ENCODE results near the gene NR3C1. TPM values are rescaled to one million over a fixed set of nuclear protein-coding genes. Genes with fewer than 3 reads are reported as not detected.

Gene NR3C1
- total and polyA plus RNA-seq, 7 experiments from 2014 or later: 68.0 to 140 (median 100.0) TPM

DNA sequence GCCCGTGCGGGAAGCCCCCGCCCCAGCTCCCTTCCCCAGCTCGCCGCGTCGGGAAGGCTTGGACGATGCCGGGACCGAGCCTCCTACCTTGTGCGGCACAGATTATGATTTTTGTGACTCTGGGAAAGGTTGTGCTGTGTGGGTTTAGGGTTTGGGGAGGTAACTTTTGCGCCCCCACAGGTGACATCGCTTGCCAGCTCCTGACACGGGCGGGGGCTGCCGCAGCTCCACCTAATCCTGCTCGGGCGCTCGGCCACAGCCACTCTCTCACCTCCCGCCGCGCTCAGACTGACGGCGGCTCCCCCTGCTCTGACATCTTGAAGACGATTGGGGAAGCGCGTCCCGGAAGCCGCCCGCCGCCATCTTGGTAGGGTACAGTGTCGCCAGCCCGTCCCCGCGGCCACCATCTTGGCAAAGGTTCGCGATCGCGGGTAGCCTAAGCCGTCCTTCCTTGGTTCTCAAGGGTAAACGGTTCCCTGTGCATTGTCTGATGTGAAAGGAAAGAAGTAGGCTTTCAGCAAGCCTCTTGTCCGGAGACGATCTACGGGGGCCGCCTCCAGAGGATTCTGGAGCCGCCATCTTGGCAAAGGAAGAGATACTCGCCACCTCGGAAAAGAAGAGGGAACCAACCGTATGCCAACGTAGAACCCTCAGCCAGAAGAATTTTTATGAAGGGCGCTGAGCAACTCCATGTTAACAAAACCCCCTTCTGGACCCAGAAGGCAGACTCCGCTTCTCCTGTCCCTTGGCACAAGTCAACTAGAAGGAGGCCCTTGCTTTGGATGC is 1.8 kb upstream of the NR3C1 start:
- CTCF ChIA-PET: interaction anchor here (1.8 to 2.8 kb wide), 3 partner anchors 29 to 402 kb away, joined by 6 to 16 read pairs (median 6); no protein-coding TSS in a partner anchor
- peak overlapping the region; percentile 98 to 100 (median 99) for H3K27ac Mint-ChIP-seq
- peaks cover 7 to 28% of the 10 kb centered on the region in 2 donors for H3K4me1 ChIP-seq (ENCODE audit: control insufficient read depth in 2 of 2, insufficient read depth in 2 of 2, low read length in 2 of 2)
- intact Hi-C loops (cut with micrococcal nuclease): loop anchor here (1.0 to 10.0 kb wide), 9 partner anchors 200 to 1790 kb away; partner anchors contain the start of genes ARHGAP26 (in 1 of the 2), DIAPH1 (in 1 of the 2), KCTD16 (in 1 of the 2) and YIPF5 (in 1 of the 2)
- DNase-seq (peak; percentile 84 to 93 (median 90)), ATAC-seq (peak; percentile 56)
- peaks cover 3 to 26% (median 6%) of the 10 kb centered on the region in 5 donors for H3K36me3 Mint-ChIP-seq
- peak overlapping the region; percentile 98 for H3K4me3 ChIP-seq (ENCODE audit: low read length)
- peaks cover 0 to 6% (median 0%) of the 10 kb centered on the region in 11 donors for H3K9me3 Mint-ChIP-seq
- H3K27me3 ChIP-seq (ENCODE audit: control insufficient read depth in 2 of 2, insufficient read depth in 2 of 2, low read length in 2 of 2): no peaks in the 10 kb centered on the region
- H3K27me3 Mint-ChIP-seq: peaks cover 0 to 2% (median 0%) of the 10 kb centered on the region in 5 donors
- H3K36me3 ChIP-seq (ENCODE audit: control insufficient read depth in 2 of 3, insufficient read depth in 3 of 3, low read length in 3 of 3): peaks cover 0 to 9% (median 0%) of the 10 kb centered on the region in 3 experiments
- POLR2A ChIA-PET: interaction anchor here (0.6 to 3.0 kb wide), 15 partner anchors 8 to 1722 kb away, joined by 3 to 178 read pairs (median 4); partner anchors contain the start of genes KCTD16 and YIPF5
- no peaks in the 10 kb centered on the region for H3K9me3 ChIP-seq (ENCODE audit: control insufficient read depth in 2 of 3, low read length in 3 of 3)
- H3K27ac ChIP-seq (ENCODE audit: low read depth, low read length): peak overlapping the region; percentile 91
- H3K4me1 Mint-ChIP-seq: peaks cover 18 to 36% (median 26%) of the 10 kb centered on the region in 7 donors
- H3K4me3 Mint-ChIP-seq: peak overlapping the region; percentile 93 to 99 (median 96)

DNA sequence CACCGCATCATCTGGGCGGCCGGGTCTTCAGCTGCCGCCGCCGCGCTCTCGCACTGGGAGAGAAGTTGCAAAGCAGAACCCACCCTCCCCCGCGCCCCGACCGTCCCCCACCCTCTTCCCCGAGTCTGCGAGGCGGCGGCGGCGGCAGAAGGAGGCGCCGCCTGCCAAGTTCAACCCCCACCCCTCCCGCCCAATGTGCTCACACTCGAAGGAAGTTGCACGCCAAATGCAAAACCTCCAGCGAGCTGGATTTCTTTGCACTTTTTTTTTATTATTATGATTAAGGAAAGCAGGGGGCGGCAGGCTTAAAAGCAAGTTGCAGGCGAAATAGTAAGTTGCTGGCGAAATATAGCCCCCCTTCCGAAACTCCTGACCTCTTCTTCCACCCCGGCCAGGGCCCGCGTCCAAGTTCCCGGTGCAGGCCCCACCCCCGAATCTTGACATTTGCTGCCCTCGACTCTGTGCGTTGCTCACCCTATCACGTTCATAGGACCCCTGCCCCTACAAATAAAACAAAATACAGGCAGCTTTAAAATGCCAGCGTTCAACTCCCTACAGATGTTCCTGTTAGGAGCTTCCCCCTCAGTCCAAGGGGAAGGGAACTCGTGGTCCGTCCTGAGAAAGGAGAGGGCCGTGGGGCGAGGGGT is 1.1 kb upstream of the NR3C1 start:
- intact Hi-C loops (cut with micrococcal nuclease): loop anchor here (1.0 to 10.0 kb wide), 20 partner anchors 30 to 1790 kb away; partner anchors contain the start of genes KCTD16 (in 2 of the 2), YIPF5 (in 2 of the 2), ARHGAP26 (in 1 of the 2) and DIAPH1 (in 1 of the 2)
- ChIA-PET POLR2A (interaction anchor here (0.5 to 3.0 kb wide), 20 partner anchors 9 to 1721 kb away, joined by 3 to 178 read pairs (median 4); partner anchors contain the start of genes KCTD16 and YIPF5), CTCF (interaction anchor here (0.8 to 2.8 kb wide), 9 partner anchors 11 to 788 kb away, joined by 3 to 16 read pairs (median 5); no protein-coding TSS in a partner anchor)
- DNase-seq (peak in 8 of 9 donors; percentile 51 to 86 (median 78)), ATAC-seq (peak; percentile 54)
- Histone ChIP-seq H3K4me1 (ENCODE audit: control insufficient read depth in 2 of 2, insufficient read depth in 2 of 2, low read length in 2 of 2) (peaks cover 14 to 32% of the 10 kb centered on the region in 2 donors), H3K36me3 (ENCODE audit: control insufficient read depth in 2 of 3, insufficient read depth in 3 of 3, low read length in 3 of 3) (peaks cover 0 to 9% (median 0%) of the 10 kb centered on the region in 3 experiments), H3K27me3 (ENCODE audit: control insufficient read depth in 2 of 2, insufficient read depth in 2 of 2, low read length in 2 of 2) (no peaks in the 10 kb centered on the region), H3K27ac (ENCODE audit: low read depth, low read length) (peak overlapping the region; percentile 91), H3K4me3 (ENCODE audit: low read length) (peak overlapping the region; percentile 98), H3K9me3 (ENCODE audit: control insufficient read depth in 2 of 3, low read length in 3 of 3) (no peaks in the 10 kb centered on the region)
- H3K4me3 Mint-ChIP-seq: peak overlapping the region; percentile 93 to 99 (median 96)
- H3K4me1 Mint-ChIP-seq: peaks cover 26 to 41% (median 33%) of the 10 kb centered on the region in 7 donors
- peak overlapping the region; percentile 98 to 100 (median 99) for H3K27ac Mint-ChIP-seq
- H3K27me3 Mint-ChIP-seq: peaks cover 0 to 2% (median 0%) of the 10 kb centered on the region in 5 donors
- peaks cover 4 to 31% (median 13%) of the 10 kb centered on the region in 5 donors for H3K36me3 Mint-ChIP-seq
- H3K9me3 Mint-ChIP-seq: peaks cover 0 to 6% (median 0%) of the 10 kb centered on the region in 11 donors

DNA sequence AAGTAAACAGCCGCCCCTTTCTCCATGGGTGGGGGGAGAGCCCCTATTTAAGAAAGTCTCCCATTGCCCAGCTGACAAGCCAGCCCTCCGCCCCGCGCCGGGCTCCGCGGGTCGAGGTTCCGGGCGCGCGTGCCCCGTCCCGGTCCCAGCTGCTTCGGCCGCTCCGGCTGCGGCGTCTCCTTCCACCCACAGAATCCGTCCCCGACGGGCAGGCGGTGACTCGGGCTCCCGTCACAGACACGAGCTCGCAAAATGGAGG is 223 bp downstream of the NR3C1 start:
- CTCF ChIA-PET: interaction anchor here (1.2 to 2.8 kb wide), 7 partner anchors 10 to 785 kb away, joined by 3 to 16 read pairs (median 4); no protein-coding TSS in a partner anchor
- Mint-ChIP-seq H3K27ac (peak overlapping the region in 7 of 9 donors; percentile 68 to 99 (median 87)), H3K4me3 (peak overlapping the region; percentile 83 to 97 (median 91)), H3K27me3 (peaks cover 0 to 2% (median 0%) of the 10 kb centered on the region in 5 donors), H3K4me1 (peaks cover 30 to 54% (median 45%) of the 10 kb centered on the region in 7 donors), H3K9me3 (peaks cover 0 to 6% (median 0%) of the 10 kb centered on the region in 11 donors), H3K36me3 (peaks cover 4 to 40% (median 23%) of the 10 kb centered on the region in 5 donors)
- H3K4me3 ChIP-seq (ENCODE audit: low read length): peak overlapping the region; percentile 78
- no peak for DNase-seq
- intact Hi-C loops (cut with micrococcal nuclease): loop anchor here (1.0 to 10.0 kb wide), 14 partner anchors 14 to 1788 kb away; partner anchors contain the start of gene DIAPH1 (in 1 of the 2)
- peak overlapping the region; percentile 91 for H3K27ac ChIP-seq (ENCODE audit: low read depth, low read length)
- peak; percentile 10 for ATAC-seq
- H3K27me3 ChIP-seq (ENCODE audit: control insufficient read depth in 2 of 2, insufficient read depth in 2 of 2, low read length in 2 of 2): no peaks in the 10 kb centered on the region
- H3K36me3 ChIP-seq (ENCODE audit: control insufficient read depth in 2 of 3, insufficient read depth in 3 of 3, low read length in 3 of 3): peaks cover 0 to 9% (median 0%) of the 10 kb centered on the region in 3 experiments
- POLR2A ChIA-PET: interaction anchor here (0.6 to 3.0 kb wide), 14 partner anchors 9 to 785 kb away, joined by 3 to 178 read pairs (median 4); partner anchors contain the start of genes KCTD16 and YIPF5
- H3K4me1 ChIP-seq (ENCODE audit: control insufficient read depth in 2 of 2, insufficient read depth in 2 of 2, low read length in 2 of 2): peaks cover 22 to 29% of the 10 kb centered on the region in 2 donors
- H3K9me3 ChIP-seq (ENCODE audit: control insufficient read depth in 2 of 3, low read length in 3 of 3): no peaks in the 10 kb centered on the region

DNA sequence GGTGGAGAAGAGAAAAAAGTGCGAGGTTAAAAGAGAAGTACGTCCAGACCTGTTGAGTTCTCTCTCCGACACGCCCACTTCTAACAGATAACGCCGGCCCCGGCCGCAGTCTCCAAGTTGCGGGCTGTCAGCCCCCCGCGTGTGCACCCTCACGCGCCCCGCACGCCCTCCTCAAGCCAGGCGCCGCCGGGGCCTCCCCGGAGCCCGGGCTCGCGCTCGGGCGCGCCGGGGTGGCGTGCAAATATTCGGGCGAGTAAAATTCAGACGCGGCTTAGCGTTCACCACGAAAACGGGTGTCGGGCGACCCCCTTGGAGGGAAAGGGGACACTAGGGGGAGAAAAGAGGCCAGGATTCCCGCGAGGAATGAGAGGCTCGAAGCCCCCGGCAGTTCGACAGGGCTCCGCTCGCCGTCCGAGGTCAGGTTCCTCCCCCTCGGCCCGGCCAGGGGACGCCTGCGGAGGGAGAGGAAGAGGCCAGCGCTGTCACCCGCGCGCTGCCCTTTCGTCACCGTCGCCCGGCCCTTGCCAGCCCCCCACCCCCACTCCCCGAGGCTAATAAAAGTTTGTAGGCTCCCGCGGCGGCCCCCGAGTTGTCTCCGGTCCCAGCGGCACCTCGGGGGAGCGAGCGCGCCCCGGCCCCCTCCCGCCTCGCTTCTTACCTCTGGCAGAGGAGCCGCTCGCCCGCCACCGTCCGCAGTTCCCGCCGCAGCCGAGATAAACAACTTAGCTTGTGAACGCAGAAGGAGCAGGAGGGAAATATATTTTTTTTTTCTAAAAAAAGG is 743 bp downstream of the NR3C1 start:
- peaks cover 4 to 40% (median 23%) of the 10 kb centered on the region in 5 donors for H3K36me3 Mint-ChIP-seq

DNA sequence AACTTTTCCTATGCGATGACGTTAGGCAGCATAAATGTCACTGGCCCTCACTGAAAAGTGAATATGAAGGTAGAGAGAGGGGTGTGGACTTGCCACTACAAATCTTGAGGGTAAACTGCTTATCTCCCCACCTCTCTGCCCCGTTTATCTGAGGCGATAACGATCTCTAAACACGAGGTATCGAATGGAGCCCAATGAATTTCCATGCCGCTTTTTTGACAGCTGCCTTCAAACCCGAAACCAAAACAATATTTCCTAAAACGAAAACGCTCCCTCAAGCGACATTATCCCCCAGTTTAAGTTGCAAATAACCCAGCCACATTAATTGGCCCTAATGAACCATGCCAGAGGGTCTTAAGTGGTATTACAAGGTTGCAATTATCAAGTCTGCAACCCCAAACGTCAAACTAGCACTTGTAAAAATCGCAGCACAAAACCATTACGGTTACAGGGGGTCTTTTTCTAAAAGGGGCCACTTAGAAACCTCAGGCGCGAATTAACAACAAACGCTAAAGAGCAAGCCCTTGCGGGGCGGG is 1.4 kb downstream of the NR3C1 start:
- CTCF ChIA-PET: no interaction called here
- DNase-seq: peak in 5 of 9 donors; percentile 7 to 55 (median 19)
- Mint-ChIP-seq H3K4me1 (peaks cover 35 to 60% (median 53%) of the 10 kb centered on the region in 7 donors), H3K27me3 (peaks cover 0 to 2% (median 0%) of the 10 kb centered on the region in 5 donors), H3K4me3 (peak overlapping the region; percentile 86 to 97 (median 94)), H3K36me3 (peaks cover 4 to 40% (median 23%) of the 10 kb centered on the region in 5 donors), H3K9me3 (peaks cover 0 to 4% (median 0%) of the 10 kb centered on the region in 11 donors), H3K27ac (peak overlapping the region; percentile 67 to 98 (median 88))
- ATAC-seq: no peak
- POLR2A ChIA-PET: interaction anchor here (1.2 to 1.9 kb wide), 3 partner anchors 9 to 48 kb away, joined by 3 to 7 read pairs (median 3); no protein-coding TSS in a partner anchor
- H3K27ac ChIP-seq (ENCODE audit: low read depth, low read length): peak overlapping the region; percentile 91
- no peaks in the 10 kb centered on the region for H3K27me3 ChIP-seq (ENCODE audit: control insufficient read depth in 2 of 2, insufficient read depth in 2 of 2, low read length in 2 of 2)
- H3K4me1 ChIP-seq (ENCODE audit: control insufficient read depth in 2 of 2, insufficient read depth in 2 of 2, low read length in 2 of 2): peaks cover 23 to 36% of the 10 kb centered on the region in 2 donors
- intact Hi-C loops (cut with micrococcal nuclease): loop anchor here (1.0 to 10.0 kb wide), 10 partner anchors 13 to 1787 kb away; partner anchors contain the start of gene DIAPH1 (in 1 of the 2)
- no peaks in the 10 kb centered on the region for H3K9me3 ChIP-seq (ENCODE audit: control insufficient read depth in 2 of 3, low read length in 3 of 3)
- H3K4me3 ChIP-seq (ENCODE audit: low read length): peak overlapping the region; percentile 78
- H3K36me3 ChIP-seq (ENCODE audit: control insufficient read depth in 2 of 3, insufficient read depth in 3 of 3, low read length in 3 of 3): peaks cover 0 to 9% (median 0%) of the 10 kb centered on the region in 3 experiments

More for the DNA sequence above, 743 bp downstream of the NR3C1 start:
- POLR2A ChIA-PET: interaction anchor here (0.6 to 3.0 kb wide), 11 partner anchors 8 to 786 kb away, joined by 3 to 178 read pairs (median 4); partner anchors contain the start of genes KCTD16 and YIPF5
- Mint-ChIP-seq H3K4me1 (peaks cover 30 to 54% (median 47%) of the 10 kb centered on the region in 7 donors), H3K27me3 (peaks cover 0 to 2% (median 0%) of the 10 kb centered on the region in 5 donors), H3K4me3 (peak overlapping the region; percentile 86 to 97 (median 94)), H3K27ac (peak overlapping the region; percentile 67 to 99 (median 88)), H3K9me3 (peaks cover 0 to 6% (median 0%) of the 10 kb centered on the region in 11 donors)
- DNase-seq (peak; percentile 22 to 66 (median 39)), ATAC-seq (no peak)
- peaks cover 23 to 29% of the 10 kb centered on the region in 2 donors for H3K4me1 ChIP-seq (ENCODE audit: control insufficient read depth in 2 of 2, insufficient read depth in 2 of 2, low read length in 2 of 2)
- peak overlapping the region; percentile 91 for H3K27ac ChIP-seq (ENCODE audit: low read depth, low read length)
- peaks cover 0 to 9% (median 0%) of the 10 kb centered on the region in 3 experiments for H3K36me3 ChIP-seq (ENCODE audit: control insufficient read depth in 2 of 3, insufficient read depth in 3 of 3, low read length in 3 of 3)
- intact Hi-C loops (cut with micrococcal nuclease): loop anchor here (1.0 to 10.0 kb wide), 15 partner anchors 14 to 1788 kb away; partner anchors contain the start of gene DIAPH1 (in 1 of the 2)
- H3K4me3 ChIP-seq (ENCODE audit: low read length): peak overlapping the region; percentile 78
- no peaks in the 10 kb centered on the region for H3K9me3 ChIP-seq (ENCODE audit: control insufficient read depth in 2 of 3, low read length in 3 of 3)
- no peaks in the 10 kb centered on the region for H3K27me3 ChIP-seq (ENCODE audit: control insufficient read depth in 2 of 2, insufficient read depth in 2 of 2, low read length in 2 of 2)
- CTCF ChIA-PET: interaction anchor here (1.5 to 2.8 kb wide), 6 partner anchors 9 to 785 kb away, joined by 3 to 16 read pairs (median 4); no protein-coding TSS in a partner anchor

Measured in naive thymus-derived CD4-positive, alpha-beta T cell (primary cell).